Parathyroid adenoma (tissue), 2 donors: ENCODE results near the gene TAF8.

Experiments used
- H2AFZ ChIP-seq: fragments of 300-600 bp; sonication (generic); one replicate; pipeline ENCODE4 v1.7.0; 2017; ENCODE audit warnings: antibody characterized with exemption, mild to moderate bottlenecking
- H3K27ac ChIP-seq: fragments of 300-600 bp; sonication (generic); one replicate; pipeline ENCODE4 v1.7.0; 2017
- H3K27me3 ChIP-seq: fragments of 300-600 bp; sonication (generic); one replicate; pipeline ENCODE4 v1.7.0; 2017; ENCODE audit warnings: low read length; ENCODE audit not compliant: control insufficient read depth, insufficient read depth
- H3K36me3 ChIP-seq: fragments of 300-600 bp; sonication (generic); one replicate; pipeline ENCODE4 v1.7.0; 2017; ENCODE audit warnings: low read length; ENCODE audit not compliant: control insufficient read depth, insufficient read depth
- H3K4me1 ChIP-seq: fragments of 300-600 bp; sonication (generic); one replicate; pipeline ENCODE4 v1.7.0; 2017; ENCODE audit warnings: control low read depth
- H3K4me2 ChIP-seq: fragments of 300-600 bp; sonication (generic); one replicate; pipeline ENCODE4 v1.7.0; 2017; ENCODE audit warnings: low read length
- H3K4me3 ChIP-seq: fragments of 300-600 bp; sonication (generic); one replicate; pipeline ENCODE4 v1.7.0; 2017; ENCODE audit warnings: low read depth, low read length
- H3K79me2 ChIP-seq: fragments of 300-600 bp; sonication (generic); one replicate; pipeline ENCODE4 v1.7.0; 2017; ENCODE audit warnings: control low read depth
- H3K9ac ChIP-seq: fragments of 300-600 bp; sonication (generic); one replicate; pipeline ENCODE4 v1.7.0; 2017; ENCODE audit warnings: mild to moderate bottlenecking
- H3K9me3 ChIP-seq: fragments of 300-600 bp; sonication (generic); one replicate; pipeline ENCODE4 v1.7.0; 2017; ENCODE audit warnings: low read length; ENCODE audit not compliant: control insufficient read depth
- CTCF ChIP-seq: fragments of 300-600 bp; sonication (generic); IDR thresholded peaks from one replicate; pipeline ENCODE4 v1.7.0; 2017; ENCODE audit warnings: antibody characterized with exemption, mild to moderate bottlenecking
- donor health status: primary hyperparathyroidism.

The TAF8 gene

GRCh38 chr6:42129360-42129676 lies 79.0 kb downstream of the TAF8 start:
- TF ChIP-seq CTCF: no peak
- Histone ChIP-seq H3K4me1 (no peaks in the 10 kb centered on the region), H3K9me3 (no peaks in the 10 kb centered on the region), H2AFZ (no peak overlapping the region), H3K9ac (no peak overlapping the region), H3K36me3 (no peaks in the 10 kb centered on the region), H3K4me3 (no peak overlapping the region), H3K27me3 (no peaks in the 10 kb centered on the region), H3K4me2 (no peak overlapping the region), H3K79me2 (no peaks in the 10 kb centered on the region), H3K27ac (no peak overlapping the region)

- Histone ChIP-seq H3K9me3 (no peaks in the 10 kb centered on the region), H3K79me2 (no peaks in the 10 kb centered on the region), H3K9ac (no peak overlapping the region), H3K4me2 (no peak overlapping the region), H3K27ac (no peak overlapping the region), H3K4me3 (no peak overlapping the region), H3K27me3 (no peaks in the 10 kb centered on the region), H2AFZ (no peak overlapping the region), H3K4me1 (no peaks in the 10 kb centered on the region), H3K36me3 (no peaks in the 10 kb centered on the region)
- no peak for TF ChIP-seq CTCF
Observed at GRCh38 chr6:42131531-42131930, 81.2 kb downstream of the TAF8 start.

GRCh38 chr6:42133926-42134325 lies 83.6 kb downstream of the TAF8 start:
- H3K27ac ChIP-seq: no peak overlapping the region
- H2AFZ ChIP-seq: no peak overlapping the region
- no peak overlapping the region for H3K4me3 ChIP-seq
- no peak overlapping the region for H3K9ac ChIP-seq
- H3K36me3 ChIP-seq: no peaks in the 10 kb centered on the region
- H3K27me3 ChIP-seq: no peaks in the 10 kb centered on the region
- H3K79me2 ChIP-seq: no peaks in the 10 kb centered on the region
- H3K4me1 ChIP-seq: no peaks in the 10 kb centered on the region
- H3K9me3 ChIP-seq: no peaks in the 10 kb centered on the region
- TF ChIP-seq CTCF: no peak
- H3K4me2 ChIP-seq: no peak overlapping the region

GRCh38 chr6:42135161-42135560 lies 84.8 kb downstream of the TAF8 start:
- Histone ChIP-seq H3K27me3 (no peaks in the 10 kb centered on the region), H3K36me3 (no peaks in the 10 kb centered on the region), H3K9me3 (no peaks in the 10 kb centered on the region), H3K4me1 (peaks cover 2% of the 10 kb centered on the region), H2AFZ (no peak overlapping the region), H3K4me3 (no peak overlapping the region), H3K9ac (no peak overlapping the region), H3K79me2 (no peaks in the 10 kb centered on the region), H3K27ac (no peak overlapping the region), H3K4me2 (no peak overlapping the region)
- no peak for TF ChIP-seq CTCF

- Histone ChIP-seq H2AFZ (no peak overlapping the region), H3K27ac (no peak overlapping the region), H3K4me3 (no peak overlapping the region), H3K27me3 (no peaks in the 10 kb centered on the region), H3K4me2 (no peak overlapping the region), H3K9ac (no peak overlapping the region), H3K9me3 (no peaks in the 10 kb centered on the region), H3K36me3 (no peaks in the 10 kb centered on the region), H3K4me1 (peaks cover 6% of the 10 kb centered on the region), H3K79me2 (no peaks in the 10 kb centered on the region)
- no peak for TF ChIP-seq CTCF
Observed at GRCh38 chr6:42135722-42136121, 85.4 kb downstream of the TAF8 start.
